AG09319 (cell line): ENCODE results near the gene GRIK3.

ENCODE experiments used
- DNase-seq: peaks from one replicate; pipeline ENCODE4 v3.0.0-alpha.2; 2010; ENCODE audit warnings: low read depth; ENCODE audit errors: extremely low read depth
- TF ChIP-seq, protein P1 (sequence below): IDR thresholded peaks from 2 replicates; pipeline ENCODE4 v1.5.1; 2011; ENCODE audit warnings: low read depth, mild to moderate bottlenecking, inconsistent platforms, low read length, moderate library complexity

Gene GRIK3

DNA sequence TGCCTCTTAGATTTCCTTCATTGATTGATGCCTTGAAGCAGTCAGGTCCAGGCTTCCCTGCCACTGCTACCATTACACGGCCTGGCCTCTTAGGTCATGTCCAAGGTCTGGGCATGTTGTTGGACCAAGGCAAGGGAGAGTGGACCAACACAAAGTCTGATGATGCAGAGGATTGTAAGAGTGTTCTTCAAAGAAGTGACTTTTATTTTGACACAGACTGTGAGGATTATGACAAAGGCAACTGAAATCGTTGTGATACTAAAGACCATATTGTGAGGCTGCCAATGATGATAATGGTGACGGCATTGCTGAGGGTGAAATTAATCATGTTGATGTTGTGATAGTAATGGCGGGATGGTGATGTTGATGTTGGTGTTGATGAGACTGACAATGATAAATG lies 149.5 kb downstream of the GRIK3 start:
- no peak for DNase-seq
- TF ChIP-seq, protein P1, sequence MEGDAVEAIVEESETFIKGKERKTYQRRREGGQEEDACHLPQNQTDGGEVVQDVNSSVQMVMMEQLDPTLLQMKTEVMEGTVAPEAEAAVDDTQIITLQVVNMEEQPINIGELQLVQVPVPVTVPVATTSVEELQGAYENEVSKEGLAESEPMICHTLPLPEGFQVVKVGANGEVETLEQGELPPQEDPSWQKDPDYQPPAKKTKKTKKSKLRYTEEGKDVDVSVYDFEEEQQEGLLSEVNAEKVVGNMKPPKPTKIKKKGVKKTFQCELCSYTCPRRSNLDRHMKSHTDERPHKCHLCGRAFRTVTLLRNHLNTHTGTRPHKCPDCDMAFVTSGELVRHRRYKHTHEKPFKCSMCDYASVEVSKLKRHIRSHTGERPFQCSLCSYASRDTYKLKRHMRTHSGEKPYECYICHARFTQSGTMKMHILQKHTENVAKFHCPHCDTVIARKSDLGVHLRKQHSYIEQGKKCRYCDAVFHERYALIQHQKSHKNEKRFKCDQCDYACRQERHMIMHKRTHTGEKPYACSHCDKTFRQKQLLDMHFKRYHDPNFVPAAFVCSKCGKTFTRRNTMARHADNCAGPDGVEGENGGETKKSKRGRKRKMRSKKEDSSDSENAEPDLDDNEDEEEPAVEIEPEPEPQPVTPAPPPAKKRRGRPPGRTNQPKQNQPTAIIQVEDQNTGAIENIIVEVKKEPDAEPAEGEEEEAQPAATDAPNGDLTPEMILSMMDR = no peak

DNA sequence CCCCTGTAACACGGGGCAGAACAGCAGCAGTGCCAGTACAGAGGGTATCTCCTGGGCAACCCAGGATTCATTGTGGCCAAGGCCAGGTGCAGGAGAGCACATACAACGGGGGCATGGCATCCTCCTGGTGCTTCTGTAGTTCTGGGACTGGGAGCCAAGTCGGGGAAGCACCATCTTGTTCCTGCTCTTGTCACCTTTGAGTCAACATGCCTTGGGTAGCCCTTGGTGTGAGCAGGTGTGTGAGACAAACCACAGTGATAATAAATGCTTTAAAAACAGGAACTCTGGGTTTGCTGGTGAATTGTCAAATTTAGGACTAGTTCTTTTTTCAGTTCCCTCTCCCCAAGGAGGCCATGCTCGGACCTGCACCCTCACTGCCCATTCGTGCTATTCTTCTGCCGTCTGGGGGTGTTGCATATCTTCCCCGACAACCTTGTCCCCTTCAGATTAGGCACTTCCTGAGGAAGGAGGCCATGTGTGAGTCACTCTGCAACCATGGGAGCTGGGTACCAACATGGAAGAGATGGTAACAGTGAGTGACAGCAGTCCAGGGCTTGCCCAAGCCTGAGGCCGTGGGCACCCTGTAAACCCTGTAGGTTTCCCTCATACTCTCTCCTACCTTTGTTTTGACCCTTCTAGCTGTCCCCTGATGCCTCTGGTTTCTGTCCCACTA lies 150.2 kb downstream of the GRIK3 start:
- DNase-seq = no peak

DNA sequence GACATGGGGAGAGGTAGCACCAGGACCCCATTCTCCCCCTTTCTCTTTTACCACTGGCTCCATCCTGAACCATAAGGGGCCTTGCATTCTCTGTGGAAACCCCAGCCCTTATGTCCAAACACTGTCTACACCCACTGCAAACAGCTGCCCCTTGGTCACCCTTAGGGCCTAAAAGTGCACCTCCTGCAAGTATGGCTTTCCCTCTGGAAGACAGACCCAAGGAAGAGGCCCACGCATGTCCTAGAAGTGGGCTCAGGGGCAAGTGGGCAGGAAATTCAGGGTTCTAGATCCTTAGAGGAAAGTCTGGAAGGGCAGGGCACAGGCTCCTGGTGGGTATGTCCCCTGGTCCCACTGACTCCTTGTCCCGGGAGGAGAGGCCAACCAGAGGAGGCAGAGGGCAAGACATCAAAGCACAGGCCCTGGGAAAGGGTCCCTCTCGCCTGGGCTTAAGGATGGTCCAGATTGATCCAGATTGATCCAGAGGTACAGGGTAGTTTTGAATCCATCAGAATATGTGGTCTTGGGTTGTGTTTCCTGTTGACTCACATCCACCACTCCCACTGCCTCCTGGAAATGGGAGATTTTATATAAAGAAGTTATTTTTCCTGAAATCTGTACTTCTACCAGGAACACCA lies 150.9 kb downstream of the GRIK3 start:
- DNase-seq = no peak
- TF ChIP-seq, protein P1 = no peak

More for the DNA sequence above, 150.2 kb downstream of the GRIK3 start:
- TF ChIP-seq, protein P1 = no peak

DNA sequence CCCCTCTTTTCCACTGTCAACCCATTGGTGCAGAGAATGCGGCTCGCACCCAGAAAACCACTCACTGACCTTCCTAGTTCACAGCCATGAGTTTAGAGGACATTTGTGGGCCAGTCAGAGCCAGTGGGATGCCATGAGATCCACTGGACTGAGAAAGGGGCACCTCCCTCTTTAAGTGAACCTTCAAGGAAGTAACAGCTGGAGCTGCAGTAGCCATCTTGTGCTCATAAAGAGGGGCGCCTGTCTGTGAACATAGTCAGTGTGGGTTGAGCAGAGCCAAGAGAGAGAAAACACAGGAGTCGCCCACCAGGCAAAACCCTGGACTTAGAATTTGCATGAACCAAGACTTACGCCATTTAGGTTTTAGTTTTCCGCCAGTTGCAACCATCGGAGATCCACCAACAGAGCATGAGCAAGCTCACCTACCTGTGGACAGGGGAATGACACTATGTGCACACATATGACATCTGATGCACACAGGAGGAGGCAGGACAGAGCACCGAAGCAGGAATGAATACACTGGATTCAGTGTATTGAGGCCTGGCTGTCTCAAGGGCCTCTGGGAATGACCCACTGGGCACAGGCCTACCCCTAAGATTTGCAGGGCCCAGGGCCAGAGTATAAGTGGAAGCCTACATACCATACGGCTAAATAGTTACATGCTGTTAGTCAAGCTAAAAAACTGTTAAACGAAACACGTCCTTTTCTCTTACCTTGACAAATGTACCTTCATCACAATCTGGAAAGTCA lies 151.6 kb downstream of the GRIK3 start:
- TF ChIP-seq, protein P1 = no peak
- no peak for DNase-seq

DNA sequence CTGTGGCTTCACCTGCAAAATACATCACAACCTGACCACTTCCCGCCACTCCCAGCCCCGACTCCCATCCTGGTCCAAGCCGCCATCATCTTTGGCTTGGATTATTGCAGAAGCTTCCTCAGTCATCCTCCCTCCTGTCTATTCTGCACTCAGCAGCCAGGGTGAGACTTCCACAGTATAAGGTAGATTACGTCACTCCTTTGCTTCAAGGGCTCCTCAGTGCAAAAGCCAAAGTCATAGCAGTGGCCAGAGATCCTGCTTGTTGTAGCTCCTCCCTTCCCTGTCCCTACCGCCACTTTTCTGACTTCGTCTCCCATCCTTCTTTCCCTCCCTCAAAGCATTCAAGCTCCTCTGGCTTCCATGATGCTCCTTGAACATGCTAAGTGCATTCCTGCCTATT lies 152.8 kb downstream of the GRIK3 start:
- DNase-seq = no peak
- TF ChIP-seq, protein P1 = no peak

DNA sequence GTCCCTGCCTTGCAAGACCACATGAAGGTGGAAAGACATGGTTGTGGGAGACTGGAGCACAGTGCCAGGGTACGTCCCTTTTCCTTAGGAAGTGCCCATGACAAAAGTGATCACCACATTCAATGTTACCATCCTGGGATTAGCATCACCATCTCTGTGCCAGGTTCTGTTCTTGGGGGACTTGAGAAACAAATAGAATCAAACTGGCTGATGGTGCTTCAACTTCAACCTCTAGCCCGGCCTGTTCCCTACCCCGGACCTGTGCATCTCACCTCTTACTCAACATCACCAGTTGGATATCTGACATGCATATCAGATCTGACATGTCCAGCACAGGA lies 153.3 kb downstream of the GRIK3 start:
- no peak for DNase-seq
- TF ChIP-seq, protein P1 = no peak
